Measurements from ENCODE around the gene SYTL1. TPM values are rescaled to one million over a fixed set of nuclear protein-coding genes. Genes with fewer than 3 reads are reported as not detected.

Gene SYTL1
- total RNA-seq, 1 donor from 2014 or later: not detected

Other genes starting within 250 kb of the SYTL1 start
- gene SLC9A1, start 186.9 kb upstream of the SYTL1 start, total RNA-seq: 5.6 and 20.1 TPM in 2 replicates
- 32.7 and 51.4 TPM in 2 replicates for gene WDTC1, start 107.4 kb upstream of the SYTL1 start, total RNA-seq
- 23.3 and 34.0 TPM in 2 replicates for gene TMEM222, start 19.9 kb upstream of the SYTL1 start, total RNA-seq
- gene MAP3K6, start 24.9 kb downstream of the SYTL1 start, total RNA-seq: 6.6 and 10.3 TPM in 2 replicates
- 0.09 TPM in 1 of 2 replicates, not detected in the other for gene FCN3, start 32.8 kb downstream of the SYTL1 start, total RNA-seq
- not detected in 2 replicates for gene CD164L2, start 41.3 kb downstream of the SYTL1 start, total RNA-seq
- 0.42 and 0.51 TPM in 2 replicates for gene GPR3, start 50.6 kb downstream of the SYTL1 start, total RNA-seq
- 45.9 and 110 TPM in 2 replicates for gene WASF2, start 148.1 kb downstream of the SYTL1 start, total RNA-seq

Data from dermis blood vessel endothelial cell (primary cell).